HEK293 (cell line): ENCODE results near the gene FAAP100.

Experiments used
- BCL11A ChIP-seq: fragments of 450-650 bp; formaldehyde crosslinking; IDR thresholded peaks from 2 replicates; pipeline ENCODE4 v1.5.1; 2016; ENCODE audit warnings: low read depth, missing biosample characterization, missing genetic modification characterization
- FEZF1 ChIP-seq: fragments of 450-650 bp; formaldehyde crosslinking; IDR thresholded peaks from 2 replicates; pipeline ENCODE4 v1.5.1; 2016; ENCODE audit warnings: missing biosample characterization, missing genetic modification characterization
- HOXD13 ChIP-seq: sonication (generic); formaldehyde crosslinking; IDR thresholded peaks from 2 replicates; pipeline ENCODE4 v1.8.0; 2022; ENCODE audit warnings: missing genetic modification reagents, borderline replicate concordance
- KLF10 ChIP-seq: fragments of 450-650 bp; IDR thresholded peaks from 2 replicates; pipeline ENCODE4 v1.5.1; 2018; ENCODE audit warnings: missing biosample characterization, mild to moderate bottlenecking, missing genetic modification characterization
- KLF8 ChIP-seq: fragments of 450-650 bp; formaldehyde crosslinking; IDR thresholded peaks from 2 replicates; pipeline ENCODE4 v1.5.1; 2016; ENCODE audit warnings: missing biosample characterization, missing genetic modification characterization
- ZEB2 ChIP-seq: fragments of 450-650 bp; formaldehyde crosslinking; IDR thresholded peaks from 2 replicates; pipeline ENCODE4 v1.5.1; 2016; ENCODE audit warnings: missing biosample characterization, missing genetic modification characterization
- ZNF132 ChIP-seq: fragments of 450-650 bp; formaldehyde crosslinking; IDR thresholded peaks from 2 replicates; pipeline ENCODE4 v1.5.1; 2017; ENCODE audit warnings: missing biosample characterization, missing genetic modification characterization, borderline replicate concordance
- ZNF133 ChIP-seq: fragments of 450-650 bp; formaldehyde crosslinking; IDR thresholded peaks from 2 replicates; pipeline ENCODE4 v1.5.1; 2016; ENCODE audit warnings: missing biosample characterization, missing genetic modification characterization
- ZNF16 ChIP-seq: fragments of 450-650 bp; formaldehyde crosslinking; IDR thresholded peaks from 2 replicates; pipeline ENCODE4 v1.5.1; 2016; ENCODE audit warnings: low read depth, missing biosample characterization, missing genetic modification characterization
- ZNF214 ChIP-seq: fragments of 450-650 bp; formaldehyde crosslinking; IDR thresholded peaks from 2 replicates; pipeline ENCODE4 v1.5.1; 2017; ENCODE audit warnings: missing biosample characterization, mild to moderate bottlenecking, missing genetic modification characterization, borderline replicate concordance
- ZNF529 ChIP-seq: fragments of 450-650 bp; formaldehyde crosslinking; IDR thresholded peaks from 2 replicates; pipeline ENCODE4 v1.5.1; 2017; ENCODE audit warnings: missing genetic modification characterization, missing biosample characterization; ENCODE audit not compliant: insufficient replicate concordance
- ZNF548 ChIP-seq: fragments of 450-650 bp; formaldehyde crosslinking; IDR thresholded peaks from 2 replicates; pipeline ENCODE4 v1.5.1; 2016; ENCODE audit warnings: missing biosample characterization, missing genetic modification characterization
- ZNF549 ChIP-seq: fragments of 450-650 bp; IDR thresholded peaks from 2 replicates; pipeline ENCODE4 v1.5.1; 2018; ENCODE audit warnings: missing biosample characterization, missing genetic modification characterization, mild to moderate bottlenecking, inconsistent platforms, moderate library complexity
- ZNF623 ChIP-seq: fragments of 450-650 bp; formaldehyde crosslinking; IDR thresholded peaks from 2 replicates; pipeline ENCODE4 v1.5.1; 2016; ENCODE audit warnings: missing biosample characterization, missing genetic modification characterization
- ZNF776 ChIP-seq: fragments of 450-650 bp; formaldehyde crosslinking; IDR thresholded peaks from 2 replicates; pipeline ENCODE4 v1.5.0; 2017; ENCODE audit warnings: missing biosample characterization, missing genetic modification characterization, borderline replicate concordance
- ZNF830 ChIP-seq: fragments of 450-650 bp; IDR thresholded peaks from 2 replicates; pipeline ENCODE4 v1.5.0; 2018; ENCODE audit warnings: missing biosample characterization, missing genetic modification characterization, low read depth, mild to moderate bottlenecking, moderate library complexity
- ZNF843 ChIP-seq: fragments of 450-650 bp; formaldehyde crosslinking; IDR thresholded peaks from 2 replicates; pipeline ENCODE4 v1.5.1; 2016; ENCODE audit warnings: missing biosample characterization, missing genetic modification characterization
- TF ChIP-seq, protein P1 (sequence below): fragments of 450-650 bp; formaldehyde crosslinking; IDR thresholded peaks from 2 replicates; pipeline ENCODE4 v1.5.1; 2016; ENCODE audit warnings: missing biosample characterization, missing genetic modification characterization
- TF ChIP-seq, protein P2 (sequence below): fragments of 450-650 bp; formaldehyde crosslinking; IDR thresholded peaks from 2 replicates; pipeline ENCODE4 v1.5.1; 2016; ENCODE audit warnings: missing biosample characterization, missing genetic modification characterization
- TF ChIP-seq, protein P3 (sequence below): fragments of 450-650 bp; formaldehyde crosslinking; IDR thresholded peaks from 2 replicates; pipeline ENCODE4 v1.5.1; 2016; ENCODE audit warnings: missing biosample characterization, missing genetic modification characterization, low read depth
- TF ChIP-seq, protein P4 (sequence below): fragments of 450-650 bp; formaldehyde crosslinking; optimal IDR thresholded peaks from 2 replicates; pipeline ENCODE3; 2016; ENCODE audit warnings: missing biosample characterization, mild to moderate bottlenecking, missing genetic modification characterization
- TF ChIP-seq, protein P5 (sequence below): fragments of 450-650 bp; formaldehyde crosslinking; IDR thresholded peaks from 2 replicates; pipeline ENCODE4 v1.5.1; 2016; ENCODE audit warnings: missing biosample characterization, missing genetic modification characterization
- TF ChIP-seq, protein P6 (sequence below): fragments of 450-650 bp; IDR thresholded peaks from 2 replicates; pipeline ENCODE4 v1.5.1; 2018; ENCODE audit warnings: missing biosample characterization, mild to moderate bottlenecking, missing genetic modification characterization

Gene FAAP100

DNA sequence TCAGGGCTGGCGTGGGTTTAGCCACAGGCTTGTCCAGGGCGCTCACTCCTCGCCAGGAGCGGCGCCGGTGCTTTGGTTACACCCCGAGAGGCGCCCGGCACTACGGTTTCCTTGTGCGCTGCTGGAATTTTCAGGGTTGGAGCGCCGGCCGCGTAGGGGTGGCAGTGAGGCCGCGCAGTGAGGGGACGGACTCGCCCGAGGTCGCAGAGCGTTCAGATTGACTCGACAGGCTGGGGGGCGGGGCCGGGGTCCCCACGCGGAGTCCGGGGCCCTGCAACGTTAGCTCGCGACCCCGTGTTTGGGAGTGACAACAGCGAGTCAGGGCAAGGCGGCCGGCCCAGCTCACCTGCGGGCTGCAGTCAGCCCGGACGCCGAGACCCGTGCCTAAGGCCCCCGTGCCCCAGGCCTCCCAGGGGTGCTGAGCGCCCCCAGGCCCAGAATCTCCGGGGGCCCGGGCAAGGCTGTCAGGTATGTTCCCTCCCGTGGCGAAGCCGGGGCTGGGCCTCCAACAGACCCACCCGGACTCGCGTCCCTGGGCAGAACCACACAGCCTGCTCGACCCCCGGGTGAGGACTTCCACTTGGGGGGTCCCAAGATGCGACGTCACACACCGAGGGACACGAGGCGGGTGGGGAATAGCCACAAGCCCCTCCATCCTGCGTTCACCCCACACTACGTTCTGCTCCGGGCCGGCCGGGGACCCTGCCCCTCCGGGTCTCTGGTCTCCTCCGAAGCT lies 38.2 kb downstream of the FAAP100 start (continued):
- TF ChIP-seq ZNF16 (tag by site-specific recombination), result no peak
- TF ChIP-seq BCL11A (tag by site-specific recombination), result peak; percentile 15; the same call in 1 of the 2 replicates
- 0 out of 2 replicates have a peak, but pooled peaks have one; percentile 34 for TF ChIP-seq KLF8 (tag by site-specific recombination)
- TF ChIP-seq ZEB2 (tag by site-specific recombination), result peak; percentile 85
- no peak for TF ChIP-seq ZNF529 (tag by site-specific recombination)
- TF ChIP-seq ZNF548 (tag by site-specific recombination), result no peak
- TF ChIP-seq ZNF830 (tag by site-specific recombination), result no peak
- TF ChIP-seq, protein P1, sequence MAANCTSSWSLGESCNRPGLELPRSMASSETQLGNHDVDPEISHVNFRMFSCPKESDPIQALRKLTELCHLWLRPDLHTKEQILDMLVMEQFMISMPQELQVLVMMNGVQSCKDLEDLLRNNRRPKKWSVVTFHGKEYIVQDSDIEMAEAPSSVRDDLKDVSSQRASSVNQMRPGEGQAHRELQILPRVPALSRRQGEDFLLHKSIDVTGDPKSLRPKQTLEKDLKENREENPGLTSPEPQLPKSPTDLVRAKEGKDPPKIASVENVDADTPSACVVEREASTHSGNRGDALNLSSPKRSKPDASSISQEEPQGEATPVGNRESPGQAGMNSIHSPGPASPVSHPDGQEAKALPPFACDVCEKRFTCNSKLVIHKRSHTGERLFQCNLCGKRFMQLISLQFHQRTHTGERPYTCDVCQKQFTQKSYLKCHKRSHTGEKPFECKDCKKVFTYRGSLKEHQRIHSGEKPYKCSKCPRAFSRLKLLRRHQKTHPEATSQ (tag by site-specific recombination), result no peak
- no peak for TF ChIP-seq ZNF549 (tag by site-specific recombination)
- TF ChIP-seq, protein P2, sequence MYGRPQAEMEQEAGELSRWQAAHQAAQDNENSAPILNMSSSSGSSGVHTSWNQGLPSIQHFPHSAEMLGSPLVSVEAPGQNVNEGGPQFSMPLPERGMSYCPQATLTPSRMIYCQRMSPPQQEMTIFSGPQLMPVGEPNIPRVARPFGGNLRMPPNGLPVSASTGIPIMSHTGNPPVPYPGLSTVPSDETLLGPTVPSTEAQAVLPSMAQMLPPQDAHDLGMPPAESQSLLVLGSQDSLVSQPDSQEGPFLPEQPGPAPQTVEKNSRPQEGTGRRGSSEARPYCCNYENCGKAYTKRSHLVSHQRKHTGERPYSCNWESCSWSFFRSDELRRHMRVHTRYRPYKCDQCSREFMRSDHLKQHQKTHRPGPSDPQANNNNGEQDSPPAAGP, result peak; percentile 42; the same call in 1 of the 2 replicates
- no peak for TF ChIP-seq ZNF133
- no peak for TF ChIP-seq HOXD13 (CRISPR knock-in tag)
- TF ChIP-seq ZNF132 (tag by site-specific recombination), result no peak
- no peak for TF ChIP-seq ZNF776
- no peak for TF ChIP-seq FEZF1 (tag by site-specific recombination)
- TF ChIP-seq ZNF623 (tag by site-specific recombination), result no peak
- TF ChIP-seq, protein P3, sequence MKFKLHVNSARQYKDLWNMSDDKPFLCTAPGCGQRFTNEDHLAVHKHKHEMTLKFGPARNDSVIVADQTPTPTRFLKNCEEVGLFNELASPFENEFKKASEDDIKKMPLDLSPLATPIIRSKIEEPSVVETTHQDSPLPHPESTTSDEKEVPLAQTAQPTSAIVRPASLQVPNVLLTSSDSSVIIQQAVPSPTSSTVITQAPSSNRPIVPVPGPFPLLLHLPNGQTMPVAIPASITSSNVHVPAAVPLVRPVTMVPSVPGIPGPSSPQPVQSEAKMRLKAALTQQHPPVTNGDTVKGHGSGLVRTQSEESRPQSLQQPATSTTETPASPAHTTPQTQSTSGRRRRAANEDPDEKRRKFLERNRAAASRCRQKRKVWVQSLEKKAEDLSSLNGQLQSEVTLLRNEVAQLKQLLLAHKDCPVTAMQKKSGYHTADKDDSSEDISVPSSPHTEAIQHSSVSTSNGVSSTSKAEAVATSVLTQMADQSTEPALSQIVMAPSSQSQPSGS, result no peak
- TF ChIP-seq, protein P4, sequence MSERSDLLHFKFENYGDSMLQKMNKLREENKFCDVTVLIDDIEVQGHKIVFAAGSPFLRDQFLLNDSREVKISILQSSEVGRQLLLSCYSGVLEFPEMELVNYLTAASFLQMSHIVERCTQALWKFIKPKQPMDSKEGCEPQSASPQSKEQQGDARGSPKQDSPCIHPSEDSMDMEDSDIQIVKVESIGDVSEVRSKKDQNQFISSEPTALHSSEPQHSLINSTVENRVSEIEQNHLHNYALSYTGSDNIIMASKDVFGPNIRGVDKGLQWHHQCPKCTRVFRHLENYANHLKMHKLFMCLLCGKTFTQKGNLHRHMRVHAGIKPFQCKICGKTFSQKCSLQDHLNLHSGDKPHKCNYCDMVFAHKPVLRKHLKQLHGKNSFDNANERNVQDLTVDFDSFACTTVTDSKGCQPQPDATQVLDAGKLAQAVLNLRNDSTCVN (tag by site-specific recombination), result peak; percentile 60
- no peak for TF ChIP-seq ZNF843 (tag by site-specific recombination)
- TF ChIP-seq, protein P5, sequence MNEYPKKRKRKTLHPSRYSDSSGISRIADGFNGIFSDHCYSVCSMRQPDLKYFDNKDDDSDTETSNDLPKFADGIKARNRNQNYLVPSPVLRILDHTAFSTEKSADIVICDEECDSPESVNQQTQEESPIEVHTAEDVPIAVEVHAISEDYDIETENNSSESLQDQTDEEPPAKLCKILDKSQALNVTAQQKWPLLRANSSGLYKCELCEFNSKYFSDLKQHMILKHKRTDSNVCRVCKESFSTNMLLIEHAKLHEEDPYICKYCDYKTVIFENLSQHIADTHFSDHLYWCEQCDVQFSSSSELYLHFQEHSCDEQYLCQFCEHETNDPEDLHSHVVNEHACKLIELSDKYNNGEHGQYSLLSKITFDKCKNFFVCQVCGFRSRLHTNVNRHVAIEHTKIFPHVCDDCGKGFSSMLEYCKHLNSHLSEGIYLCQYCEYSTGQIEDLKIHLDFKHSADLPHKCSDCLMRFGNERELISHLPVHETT, result no peak
- no peak for TF ChIP-seq ZNF214
- no peak; the same call in 1 of the 2 replicates for TF ChIP-seq KLF10 (tag by site-specific recombination)
- TF ChIP-seq, protein P6, sequence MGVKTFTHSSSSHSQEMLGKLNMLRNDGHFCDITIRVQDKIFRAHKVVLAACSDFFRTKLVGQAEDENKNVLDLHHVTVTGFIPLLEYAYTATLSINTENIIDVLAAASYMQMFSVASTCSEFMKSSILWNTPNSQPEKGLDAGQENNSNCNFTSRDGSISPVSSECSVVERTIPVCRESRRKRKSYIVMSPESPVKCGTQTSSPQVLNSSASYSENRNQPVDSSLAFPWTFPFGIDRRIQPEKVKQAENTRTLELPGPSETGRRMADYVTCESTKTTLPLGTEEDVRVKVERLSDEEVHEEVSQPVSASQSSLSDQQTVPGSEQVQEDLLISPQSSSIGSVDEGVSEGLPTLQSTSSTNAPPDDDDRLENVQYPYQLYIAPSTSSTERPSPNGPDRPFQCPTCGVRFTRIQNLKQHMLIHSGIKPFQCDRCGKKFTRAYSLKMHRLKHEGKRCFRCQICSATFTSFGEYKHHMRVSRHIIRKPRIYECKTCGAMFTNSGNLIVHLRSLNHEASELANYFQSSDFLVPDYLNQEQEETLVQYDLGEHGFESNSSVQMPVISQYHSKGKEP, result no peak
